ENCODE measurements around the gene TIAM2.

GRCh38 chr6:155170519-155170918, 175.4 kb downstream of the TIAM2 start:
- TF ChIP-seq CTCF (conservative IDR thresholded peaks at IDR 0.05; ENCODE audit: low read depth in 2 of 2) = no peak
- no peak for TF ChIP-seq EZH2 (IDR thresholded peaks at IDR 0.05; ENCODE audit: low read depth, unreplicated experiment)
- no peak for TF ChIP-seq EZH2phosphoT487 (IDR thresholded peaks at IDR 0.05; ENCODE audit: unreplicated experiment)
- TF ChIP-seq, protein P1, sequence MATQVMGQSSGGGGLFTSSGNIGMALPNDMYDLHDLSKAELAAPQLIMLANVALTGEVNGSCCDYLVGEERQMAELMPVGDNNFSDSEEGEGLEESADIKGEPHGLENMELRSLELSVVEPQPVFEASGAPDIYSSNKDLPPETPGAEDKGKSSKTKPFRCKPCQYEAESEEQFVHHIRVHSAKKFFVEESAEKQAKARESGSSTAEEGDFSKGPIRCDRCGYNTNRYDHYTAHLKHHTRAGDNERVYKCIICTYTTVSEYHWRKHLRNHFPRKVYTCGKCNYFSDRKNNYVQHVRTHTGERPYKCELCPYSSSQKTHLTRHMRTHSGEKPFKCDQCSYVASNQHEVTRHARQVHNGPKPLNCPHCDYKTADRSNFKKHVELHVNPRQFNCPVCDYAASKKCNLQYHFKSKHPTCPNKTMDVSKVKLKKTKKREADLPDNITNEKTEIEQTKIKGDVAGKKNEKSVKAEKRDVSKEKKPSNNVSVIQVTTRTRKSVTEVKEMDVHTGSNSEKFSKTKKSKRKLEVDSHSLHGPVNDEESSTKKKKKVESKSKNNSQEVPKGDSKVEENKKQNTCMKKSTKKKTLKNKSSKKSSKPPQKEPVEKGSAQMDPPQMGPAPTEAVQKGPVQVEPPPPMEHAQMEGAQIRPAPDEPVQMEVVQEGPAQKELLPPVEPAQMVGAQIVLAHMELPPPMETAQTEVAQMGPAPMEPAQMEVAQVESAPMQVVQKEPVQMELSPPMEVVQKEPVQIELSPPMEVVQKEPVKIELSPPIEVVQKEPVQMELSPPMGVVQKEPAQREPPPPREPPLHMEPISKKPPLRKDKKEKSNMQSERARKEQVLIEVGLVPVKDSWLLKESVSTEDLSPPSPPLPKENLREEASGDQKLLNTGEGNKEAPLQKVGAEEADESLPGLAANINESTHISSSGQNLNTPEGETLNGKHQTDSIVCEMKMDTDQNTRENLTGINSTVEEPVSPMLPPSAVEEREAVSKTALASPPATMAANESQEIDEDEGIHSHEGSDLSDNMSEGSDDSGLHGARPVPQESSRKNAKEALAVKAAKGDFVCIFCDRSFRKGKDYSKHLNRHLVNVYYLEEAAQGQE (IDR thresholded peaks at IDR 0.05; ENCODE audit: unreplicated experiment) = no peak
- no peak for TF ChIP-seq NANOG (IDR thresholded peaks at IDR 0.05; ENCODE audit: borderline replicate concordance)
- TF ChIP-seq POLR2AphosphoS5 (IDR thresholded peaks at IDR 0.05; ENCODE audit: low read depth) = no peak
- TF ChIP-seq ZNF462 (CRISPR knock-in tag; IDR thresholded peaks at IDR 0.05) = no peak
- TF ChIP-seq CREB1 (CRISPR knock-in tag; IDR thresholded peaks at IDR 0.05; ENCODE audit: low read depth) = no peak
- no peak for TF ChIP-seq JUNB (IDR thresholded peaks at IDR 0.05; ENCODE audit: unreplicated experiment)
- TF ChIP-seq, protein P2, sequence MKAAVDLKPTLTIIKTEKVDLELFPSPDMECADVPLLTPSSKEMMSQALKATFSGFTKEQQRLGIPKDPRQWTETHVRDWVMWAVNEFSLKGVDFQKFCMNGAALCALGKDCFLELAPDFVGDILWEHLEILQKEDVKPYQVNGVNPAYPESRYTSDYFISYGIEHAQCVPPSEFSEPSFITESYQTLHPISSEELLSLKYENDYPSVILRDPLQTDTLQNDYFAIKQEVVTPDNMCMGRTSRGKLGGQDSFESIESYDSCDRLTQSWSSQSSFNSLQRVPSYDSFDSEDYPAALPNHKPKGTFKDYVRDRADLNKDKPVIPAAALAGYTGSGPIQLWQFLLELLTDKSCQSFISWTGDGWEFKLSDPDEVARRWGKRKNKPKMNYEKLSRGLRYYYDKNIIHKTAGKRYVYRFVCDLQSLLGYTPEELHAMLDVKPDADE (IDR thresholded peaks at IDR 0.05) = no peak
